GM21423 (cell line): Measurements from ENCODE around the gene SH2D3C.
"Not testable (repeated sequence)": the region's sequence is repeated elsewhere in the genome, so short reads cannot be mapped to it uniquely, and the experiment has no call there.

Source experiments
- ATAC-seq: cut with Tn5 transposase; IDR thresholded peaks from one replicate; pipeline ENCODE4 v1.9.1; 2021; ENCODE audit warnings: mild to moderate bottlenecking, moderate library complexity; ENCODE audit not compliant: unreplicated experiment

The SH2D3C gene

DNA sequence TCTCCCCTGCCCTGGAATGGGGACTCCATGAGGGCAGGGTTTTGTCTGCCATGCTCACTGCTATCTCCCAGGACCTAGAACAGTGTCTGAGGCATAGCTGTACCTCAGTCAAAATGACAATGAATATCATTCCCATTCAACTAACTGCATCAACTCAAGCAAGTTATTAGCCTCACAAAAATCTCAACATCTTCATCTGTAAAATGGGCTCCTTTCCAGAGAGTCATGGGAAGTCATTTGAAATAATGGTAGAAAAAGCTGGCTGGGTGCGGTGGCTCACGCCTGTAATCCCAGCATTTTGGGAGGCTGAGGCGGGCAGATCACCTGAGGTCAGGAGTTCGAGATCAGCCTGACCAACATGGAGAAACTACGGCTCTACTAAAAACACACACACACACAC lies 9.4 kb downstream of the SH2D3C start:
- ATAC-seq: no peak

DNA sequence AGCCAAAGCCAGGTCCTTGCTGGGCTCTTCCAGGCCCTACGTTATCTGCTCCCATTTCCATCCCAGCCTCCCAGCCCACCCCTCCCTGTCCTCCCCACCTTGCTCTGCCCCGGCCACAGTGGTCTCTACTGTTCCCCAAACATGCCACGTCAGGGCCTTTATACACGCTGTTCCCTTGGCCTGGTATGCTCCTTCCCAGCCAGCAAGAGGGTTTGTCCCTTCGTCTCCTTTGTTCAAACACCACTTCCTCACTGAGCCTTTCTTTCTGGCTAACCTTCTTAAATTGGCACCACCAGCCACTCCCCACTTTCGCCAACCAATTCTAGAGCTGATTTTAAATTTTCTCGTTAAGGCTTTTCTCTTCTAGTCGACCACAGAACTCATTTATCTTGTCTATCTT lies 9.8 kb downstream of the SH2D3C start:
- ATAC-seq: no peak

GRCh38 chr9:127767909-127768331 lies 10.5 kb downstream of the SH2D3C start:
- ATAC-seq: no peak

- no peak for ATAC-seq
These were observed 11.1 kb downstream of the SH2D3C start for GRCh38 chr9:127767410-127767809.

DNA sequence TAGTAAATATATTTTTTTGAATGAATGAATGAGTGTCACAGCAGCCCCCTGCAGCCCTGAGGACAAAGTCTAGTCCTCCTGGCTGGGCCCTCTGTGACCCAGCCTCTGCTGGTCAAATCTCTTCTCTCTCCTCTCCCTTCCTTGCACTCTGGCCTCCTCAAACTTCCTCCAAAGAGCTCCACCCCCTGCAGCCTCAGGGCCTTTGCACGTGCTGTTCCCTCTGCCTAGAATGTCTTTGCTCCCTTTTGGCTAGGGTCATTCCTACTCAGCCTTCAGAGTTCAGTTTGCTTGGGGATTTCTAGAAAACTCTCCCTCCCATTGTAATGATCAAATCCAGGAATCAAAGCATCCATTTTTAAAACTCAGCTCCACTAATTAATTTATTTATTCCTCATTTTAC lies 13.0 kb downstream of the SH2D3C start:
- ATAC-seq: no peak

DNA sequence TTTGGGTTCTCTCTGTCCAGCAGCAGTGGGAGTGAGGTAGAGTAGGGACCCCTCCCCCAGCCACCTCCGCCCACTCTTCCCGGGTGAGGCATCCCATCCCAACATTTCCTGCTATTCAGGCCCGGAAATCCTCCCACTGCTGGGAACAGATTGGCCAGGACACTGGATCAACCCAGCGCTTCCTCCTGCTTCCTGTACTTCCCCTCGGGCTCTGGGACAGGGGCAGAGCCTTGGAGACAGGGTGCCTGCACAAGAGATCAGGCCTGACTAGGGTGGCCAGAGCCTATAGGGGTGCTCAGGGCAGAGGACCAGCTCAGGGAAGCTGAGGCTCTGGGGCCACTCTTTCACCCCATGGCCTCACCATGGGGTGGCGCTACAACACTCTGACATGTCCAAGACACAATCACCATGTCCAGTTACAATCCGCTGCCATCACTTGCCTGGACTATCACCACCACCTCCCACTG lies 14.5 kb downstream of the SH2D3C start:
- no peak for ATAC-seq

- ATAC-seq: no peak
These were observed 16.3 kb downstream of the SH2D3C start for GRCh38 chr9:127762111-127762676.

DNA sequence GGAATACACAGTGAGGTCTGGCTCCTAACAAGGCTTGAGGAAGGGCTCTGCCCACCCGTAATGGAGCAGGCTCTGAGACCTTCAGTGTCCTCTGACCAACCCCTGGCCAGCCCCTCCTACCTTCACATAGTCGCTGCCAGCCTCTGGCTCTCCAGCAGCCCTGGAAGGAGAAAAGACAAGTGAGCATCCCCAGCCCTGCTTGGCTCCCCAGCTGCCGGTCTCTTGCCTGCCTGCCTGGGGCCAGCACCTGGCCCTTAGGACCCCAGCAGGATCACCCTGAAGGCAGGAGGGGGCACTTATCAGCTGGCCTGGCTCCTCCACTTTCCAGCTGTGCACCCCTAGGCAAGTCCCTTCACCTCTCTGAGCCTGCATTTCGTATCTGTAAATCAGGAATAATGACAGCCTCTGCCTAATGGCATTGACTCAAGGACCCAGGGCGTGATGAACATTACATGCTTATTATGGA lies 16.9 kb downstream of the SH2D3C start:
- no peak for ATAC-seq

DNA sequence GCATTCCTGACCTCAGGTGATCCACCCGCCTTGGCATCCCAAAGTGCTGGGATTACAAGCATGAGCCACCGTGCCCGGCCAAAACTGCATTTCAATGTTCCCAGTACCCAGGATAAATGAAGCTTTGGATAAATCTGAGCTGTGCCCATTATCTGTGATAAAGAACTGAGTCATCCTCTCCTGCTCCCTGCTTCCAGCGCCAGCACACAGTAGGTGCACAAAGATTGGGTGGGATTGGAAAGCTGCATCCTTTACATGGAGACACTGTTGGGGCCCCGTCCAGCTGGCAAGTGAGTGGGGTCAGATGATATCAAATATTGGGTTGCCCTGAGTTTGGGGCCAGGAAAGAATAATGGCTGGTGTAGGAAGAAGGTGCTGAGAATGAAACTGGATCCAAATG lies 17.4 kb downstream of the SH2D3C start:
- no peak for ATAC-seq

DNA sequence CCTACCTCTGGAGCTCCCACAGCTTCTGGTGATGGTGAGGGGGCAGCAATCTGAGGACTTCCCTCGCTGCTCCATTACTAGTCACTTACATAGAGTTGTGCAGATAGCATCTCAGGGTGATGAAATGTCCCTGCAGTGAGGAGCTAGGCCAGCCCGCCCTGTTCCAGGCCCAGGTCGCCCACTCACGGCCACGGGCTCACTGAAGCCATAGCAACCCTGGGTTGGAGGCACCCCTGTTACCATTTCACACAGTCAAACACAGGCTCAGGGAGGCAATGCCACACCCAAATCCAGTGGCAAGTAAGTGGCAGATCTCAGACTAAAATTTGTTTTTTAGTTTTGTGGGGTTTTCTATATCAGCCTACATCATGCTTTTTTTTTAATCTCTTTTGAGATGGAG lies 19.6 kb downstream of the SH2D3C start:
- ATAC-seq: no peak

- ATAC-seq: not testable (repeated sequence)
These were observed 21.7 kb downstream of the SH2D3C start for GRCh38 chr9:127756776-127757175.

DNA sequence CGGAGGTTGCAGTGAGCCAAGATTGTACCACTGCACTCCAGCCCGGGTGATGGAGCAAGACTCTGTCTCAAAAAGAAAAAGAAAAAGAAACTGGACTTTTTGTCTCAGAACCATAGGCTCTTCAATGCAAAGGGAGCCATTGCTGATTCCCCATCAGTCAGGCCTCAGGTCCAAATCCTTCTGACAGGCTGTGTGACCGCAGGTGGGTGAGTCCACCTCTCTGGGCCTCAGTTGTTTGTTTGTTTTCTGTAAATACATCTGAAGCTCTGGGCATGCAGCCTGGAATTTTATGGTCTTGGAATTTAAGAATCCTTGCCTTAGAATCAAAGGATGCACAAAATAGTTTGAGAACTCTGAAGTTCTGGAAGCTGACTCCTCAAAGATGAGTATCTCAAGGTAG lies 22.2 kb downstream of the SH2D3C start:
- no peak for ATAC-seq

DNA sequence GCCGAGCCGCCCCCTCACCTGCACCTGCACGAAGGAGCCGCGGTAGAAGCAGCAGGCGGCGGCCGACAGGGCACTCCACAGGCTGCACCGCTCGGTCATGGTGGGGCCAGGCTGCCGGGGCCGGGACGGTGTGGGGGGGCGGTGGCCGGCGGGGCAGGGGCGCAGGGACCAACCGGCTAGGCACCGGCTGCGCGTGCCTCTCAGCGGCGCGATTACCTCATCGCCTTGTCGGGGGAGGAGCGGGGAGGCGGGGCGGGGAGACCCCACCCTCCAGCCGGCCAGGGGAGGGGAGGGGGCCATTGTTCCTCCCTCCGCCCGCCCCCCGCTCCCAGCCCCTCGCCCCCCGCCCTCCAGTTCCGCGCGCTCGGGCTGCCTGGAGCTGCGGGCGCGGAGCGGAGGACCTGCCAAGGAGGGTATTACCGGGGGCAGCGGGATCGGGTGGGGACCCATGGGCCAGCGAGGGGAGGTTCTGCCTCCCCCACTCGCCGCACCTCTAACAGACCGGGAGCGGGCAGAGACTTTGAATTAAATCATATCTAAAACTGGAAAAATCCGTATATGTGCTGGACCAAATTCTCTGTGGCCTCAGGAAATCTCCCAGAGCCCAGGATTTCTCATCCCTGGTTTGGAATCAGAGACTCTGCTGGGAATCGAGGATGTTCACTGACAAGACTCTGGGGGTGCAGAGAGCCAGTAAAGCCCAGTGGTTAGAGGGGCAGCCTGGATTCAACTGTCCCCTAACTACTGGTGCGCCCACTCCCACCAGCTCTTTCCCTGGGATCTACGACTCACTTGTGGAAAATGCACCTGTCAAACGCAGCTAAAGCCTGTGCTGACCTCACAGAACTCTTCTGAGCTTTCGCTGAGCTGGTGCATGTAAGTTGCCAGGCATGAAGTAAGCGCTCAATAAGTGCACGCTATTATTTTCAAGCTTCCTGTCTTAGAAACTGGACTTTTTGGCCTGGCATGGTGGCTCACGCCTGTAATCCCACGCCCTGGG lies 23.1 kb downstream of the SH2D3C start:
- ATAC-seq: no peak

GRCh38 chr9:127754099-127755060 lies 24.1 kb downstream of the SH2D3C start:
- no peak for ATAC-seq

DNA sequence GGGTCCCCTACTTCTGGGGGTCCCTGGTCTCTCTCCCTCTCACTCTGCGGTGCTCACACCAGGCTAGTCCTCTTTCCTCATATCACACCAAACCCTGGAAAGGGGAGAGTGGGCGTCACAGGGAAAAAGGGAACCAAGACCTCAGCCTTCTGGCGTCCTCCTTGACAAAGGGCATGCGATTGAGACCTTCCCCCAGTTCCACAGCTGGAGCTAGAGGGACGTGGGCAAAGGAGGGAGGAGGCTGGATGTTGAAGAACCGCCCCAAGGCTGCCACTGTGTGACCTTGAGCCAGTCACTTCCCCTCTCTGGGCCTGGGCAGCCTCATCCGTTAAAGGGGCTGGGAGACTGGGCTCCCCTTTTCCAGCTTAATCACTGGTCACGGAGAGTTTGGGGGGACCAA lies 24.8 kb downstream of the SH2D3C start:
- no peak for ATAC-seq

DNA sequence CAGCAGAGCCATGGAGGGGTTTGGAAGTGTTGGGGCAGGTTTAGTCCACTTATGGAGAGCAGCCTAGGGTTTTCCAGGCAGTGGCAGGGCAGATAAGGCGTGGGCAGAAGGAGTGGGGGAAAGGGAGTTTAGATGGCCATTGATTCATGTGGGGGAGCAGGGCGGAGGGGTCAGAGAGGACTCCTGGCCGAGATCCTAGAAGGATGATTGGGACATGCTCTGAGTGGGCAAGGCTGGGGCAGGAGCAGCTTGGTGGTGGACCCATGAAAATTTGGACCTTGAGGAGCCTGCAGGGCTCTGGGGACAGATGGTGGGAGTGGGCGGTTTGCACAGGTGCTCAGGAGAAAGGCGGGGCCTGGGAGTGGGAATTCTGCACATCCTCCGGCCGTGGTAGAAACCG lies 25.3 kb downstream of the SH2D3C start:
- ATAC-seq: no peak

DNA sequence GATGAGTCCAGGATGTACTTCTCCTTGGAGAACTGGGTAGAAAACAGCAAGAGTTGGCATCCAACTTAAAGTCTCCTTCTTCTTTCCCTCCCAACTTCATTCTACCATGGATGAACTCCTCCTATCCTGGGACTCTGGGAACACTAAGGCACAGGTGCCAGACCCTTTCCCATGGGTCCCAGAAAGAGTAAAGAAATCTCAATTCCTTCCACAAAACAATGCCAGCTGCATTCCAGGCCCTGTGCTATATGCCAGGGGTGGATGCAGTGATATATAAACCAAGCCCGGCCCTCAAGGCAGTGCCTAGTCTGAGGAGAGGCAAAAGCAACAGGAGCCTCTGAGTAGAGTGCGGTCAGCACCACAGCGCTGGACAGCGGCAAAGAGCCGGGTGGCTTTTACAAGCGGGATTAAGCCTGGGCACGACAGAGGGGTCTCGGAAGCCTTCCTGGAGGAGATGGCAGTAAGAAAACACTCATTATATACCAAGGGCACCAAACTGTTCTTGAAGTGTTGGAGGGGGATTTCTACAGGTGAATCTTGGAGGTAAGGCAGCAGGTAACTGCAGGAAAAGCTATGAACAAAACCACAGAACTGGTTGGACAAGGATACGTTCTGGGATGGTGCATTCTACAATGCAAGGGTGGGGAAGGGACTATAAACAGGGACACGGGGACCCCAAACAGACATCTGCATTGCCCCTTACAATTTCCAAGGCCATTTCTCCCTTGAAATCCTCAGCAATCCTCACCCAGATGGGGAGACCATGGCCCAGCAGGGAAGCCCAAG lies 27.0 kb downstream of the SH2D3C start:
- no peak for ATAC-seq

GRCh38 chr9:127749090-127749787 lies 29.2 kb downstream of the SH2D3C start:
- no peak for ATAC-seq

- ATAC-seq: no peak
These were observed 31.4 kb downstream of the SH2D3C start for GRCh38 chr9:127746959-127747569.
